GM21360 (cell line): ENCODE measurements around the gene IFIT3.
A peak's percentile ranks its signal among the peaks of the same experiment; 100 is the strongest.

ENCODE experiments used
- ATAC-seq: cut with Tn5 transposase; IDR thresholded peaks from one replicate; pipeline ENCODE4 v1.9.1; 2021; ENCODE audit warnings: mild to moderate bottlenecking, moderate library complexity; ENCODE audit not compliant: unreplicated experiment

Gene IFIT3

GRCh38 chr10:89332123-89332633 is 4.4 kb downstream of the IFIT3 start:
- peak; percentile 38 for ATAC-seq

DNA sequence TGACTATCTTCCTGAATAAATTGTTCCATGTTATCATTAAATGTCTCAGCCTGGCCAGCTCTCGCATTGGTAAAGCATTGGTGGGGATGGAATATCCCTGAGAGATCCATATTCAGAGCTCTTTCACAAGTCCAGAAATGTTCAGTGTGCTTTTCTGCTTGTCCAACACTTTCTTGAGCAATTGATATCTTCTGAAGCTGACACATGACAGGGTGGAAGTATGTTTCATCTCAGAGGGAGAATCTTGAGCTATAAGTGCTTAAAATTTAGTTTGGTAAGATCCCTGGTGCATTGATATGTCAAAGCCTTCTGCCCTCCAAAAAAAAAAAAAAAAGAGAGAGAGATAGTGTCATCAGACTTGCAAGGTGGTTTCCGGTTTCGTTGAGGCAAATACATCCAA is 7.4 kb downstream of the IFIT3 start:
- ATAC-seq, result no peak

GRCh38 chr10:89336241-89336640 is 8.4 kb downstream of the IFIT3 start:
- ATAC-seq, result no peak

GRCh38 chr10:89337484-89337883 is 9.7 kb downstream of the IFIT3 start:
- ATAC-seq, result no peak

- no peak for ATAC-seq
Measured at GRCh38 chr10:89338713-89339112, 10.9 kb downstream of the IFIT3 start.

DNA sequence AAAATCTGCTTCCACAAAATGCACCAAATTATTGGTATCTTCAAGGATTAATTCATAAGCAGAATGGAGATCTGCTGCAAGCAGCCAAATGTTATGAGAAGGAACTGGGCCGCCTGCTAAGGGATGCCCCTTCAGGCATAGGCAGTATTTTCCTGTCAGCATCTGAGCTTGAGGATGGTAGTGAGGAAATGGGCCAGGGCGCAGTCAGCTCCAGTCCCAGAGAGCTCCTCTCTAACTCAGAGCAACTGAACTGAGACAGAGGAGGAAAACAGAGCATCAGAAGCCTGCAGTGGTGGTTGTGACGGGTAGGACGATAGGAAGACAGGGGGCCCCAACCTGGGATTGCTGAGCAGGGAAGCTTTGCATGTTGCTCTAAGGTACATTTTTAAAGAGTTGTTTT is 12.1 kb downstream of the IFIT3 start:
- ATAC-seq, result no peak

- ATAC-seq, result no peak
Measured at GRCh38 chr10:89341649-89342048, 13.9 kb downstream of the IFIT3 start.

DNA sequence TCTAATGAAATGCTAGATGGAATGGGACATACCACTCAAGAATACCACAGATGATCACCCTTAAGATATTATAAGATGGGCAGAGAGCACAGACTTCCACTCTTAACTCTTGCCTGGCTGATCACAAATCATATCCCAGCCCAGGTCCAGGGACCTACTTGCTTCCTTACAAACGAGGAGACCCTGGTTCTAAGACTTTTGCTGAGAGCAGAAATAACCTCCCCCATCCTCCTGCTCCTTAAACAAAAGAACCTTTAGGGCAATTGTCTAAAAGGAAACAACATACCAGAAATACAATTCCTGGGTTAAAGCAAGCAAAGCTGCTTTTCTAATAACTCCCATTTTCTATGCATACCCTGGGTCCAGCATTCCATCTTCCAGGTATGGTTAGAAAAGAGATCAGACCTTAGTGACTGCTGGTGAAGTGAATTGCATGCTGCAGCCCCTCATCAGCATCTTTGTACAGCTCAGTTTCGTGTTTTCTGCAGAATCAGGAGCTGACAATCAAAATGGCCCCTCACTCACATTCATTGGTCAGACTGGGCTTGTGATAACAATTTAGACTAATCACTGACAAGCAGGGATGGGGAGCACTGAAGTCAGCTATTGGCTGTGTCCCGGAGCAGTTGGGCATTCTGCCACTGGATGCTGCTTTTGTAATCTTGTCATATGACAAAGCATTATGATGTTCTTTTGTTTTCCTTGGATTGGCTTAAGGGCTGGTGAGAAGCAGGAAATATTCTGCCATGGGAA is 14.6 kb downstream of the IFIT3 start:
- ATAC-seq, result no peak

- no peak for ATAC-seq
Measured at GRCh38 chr10:89343089-89343767, 15.4 kb downstream of the IFIT3 start.

DNA sequence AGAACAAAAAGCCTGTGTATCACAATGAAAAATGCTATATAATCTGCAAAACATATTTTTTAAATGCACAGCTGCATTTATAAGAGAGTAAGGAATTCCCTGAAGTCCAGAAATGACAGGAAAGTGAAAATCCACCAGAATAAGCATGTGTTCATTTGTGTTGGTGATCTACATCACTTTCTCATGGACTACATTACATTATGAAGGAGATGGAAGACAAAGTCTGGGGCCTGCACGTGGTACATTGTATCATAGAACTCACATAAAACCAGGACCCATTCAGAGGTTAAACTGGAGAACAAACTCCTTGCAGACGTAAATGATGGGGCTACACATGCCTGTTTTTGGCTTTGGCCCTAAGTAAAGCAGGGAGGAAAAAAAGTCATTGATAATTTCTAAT is 16.4 kb downstream of the IFIT3 start:
- ATAC-seq, result no peak

- no peak for ATAC-seq
Measured at GRCh38 chr10:89345367-89346000, 17.7 kb downstream of the IFIT3 start.

GRCh38 chr10:89346405-89347254 is 18.8 kb downstream of the IFIT3 start:
- no peak for ATAC-seq

DNA sequence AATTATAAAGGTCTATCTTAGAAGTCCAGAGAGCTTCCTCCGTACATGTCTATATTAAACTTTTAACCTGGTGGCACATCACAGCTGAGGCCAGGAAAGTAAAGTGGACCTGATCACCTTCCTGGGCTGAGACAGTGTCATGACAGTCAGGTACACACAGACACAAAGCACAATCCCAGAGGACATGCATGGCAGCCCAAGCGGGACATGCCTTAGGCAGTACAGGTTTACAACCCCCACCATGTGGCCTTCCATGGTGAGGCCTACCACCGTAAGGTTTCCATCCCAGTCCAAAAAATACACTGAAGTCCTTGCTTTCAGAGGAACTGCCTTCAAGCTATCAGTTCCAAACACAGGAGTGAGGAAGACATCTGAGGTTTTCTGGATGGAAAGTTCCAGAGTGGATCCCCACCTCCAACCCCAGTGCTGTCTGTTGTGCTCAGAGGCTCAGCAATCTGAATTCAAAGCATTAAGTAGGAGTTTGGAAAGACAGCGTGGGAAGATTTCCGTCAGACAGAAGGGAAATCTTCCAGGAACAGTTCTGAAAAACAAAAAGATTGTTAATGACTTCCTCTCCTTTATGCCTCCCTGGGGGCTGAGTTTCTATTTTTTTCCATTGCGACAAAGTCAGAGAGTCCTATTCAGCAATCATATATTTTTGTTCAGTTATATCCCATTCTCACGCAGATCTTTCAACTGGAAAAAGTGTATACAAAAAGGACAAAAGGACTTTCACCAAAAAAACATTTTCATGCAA is 20.1 kb downstream of the IFIT3 start:
- ATAC-seq, result no peak

GRCh38 chr10:89348481-89348880 is 20.7 kb downstream of the IFIT3 start:
- no peak for ATAC-seq

GRCh38 chr10:89348975-89349374 is 21.2 kb downstream of the IFIT3 start:
- ATAC-seq, result no peak

GRCh38 chr10:89350631-89351315 is 23.0 kb downstream of the IFIT3 start:
- ATAC-seq, result peak; percentile 33

DNA sequence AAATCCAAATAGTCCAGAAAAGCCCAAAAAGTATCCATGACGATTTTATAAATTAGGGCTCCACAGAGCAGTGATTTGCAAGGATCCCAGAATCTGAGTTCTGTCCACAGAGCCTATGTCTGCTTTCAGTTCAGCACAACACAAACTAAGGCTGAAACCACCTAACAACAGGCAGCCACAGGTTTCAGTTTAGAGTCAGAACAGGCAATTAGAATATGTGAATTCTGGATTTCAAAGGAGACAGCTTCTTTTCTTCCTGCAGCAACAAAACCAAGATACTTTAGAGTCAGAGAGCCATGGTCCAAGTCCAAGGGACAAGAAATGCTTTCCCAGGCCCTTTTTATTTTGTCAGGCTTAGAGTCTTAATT is 23.6 kb downstream of the IFIT3 start:
- peak; percentile 69 for ATAC-seq

DNA sequence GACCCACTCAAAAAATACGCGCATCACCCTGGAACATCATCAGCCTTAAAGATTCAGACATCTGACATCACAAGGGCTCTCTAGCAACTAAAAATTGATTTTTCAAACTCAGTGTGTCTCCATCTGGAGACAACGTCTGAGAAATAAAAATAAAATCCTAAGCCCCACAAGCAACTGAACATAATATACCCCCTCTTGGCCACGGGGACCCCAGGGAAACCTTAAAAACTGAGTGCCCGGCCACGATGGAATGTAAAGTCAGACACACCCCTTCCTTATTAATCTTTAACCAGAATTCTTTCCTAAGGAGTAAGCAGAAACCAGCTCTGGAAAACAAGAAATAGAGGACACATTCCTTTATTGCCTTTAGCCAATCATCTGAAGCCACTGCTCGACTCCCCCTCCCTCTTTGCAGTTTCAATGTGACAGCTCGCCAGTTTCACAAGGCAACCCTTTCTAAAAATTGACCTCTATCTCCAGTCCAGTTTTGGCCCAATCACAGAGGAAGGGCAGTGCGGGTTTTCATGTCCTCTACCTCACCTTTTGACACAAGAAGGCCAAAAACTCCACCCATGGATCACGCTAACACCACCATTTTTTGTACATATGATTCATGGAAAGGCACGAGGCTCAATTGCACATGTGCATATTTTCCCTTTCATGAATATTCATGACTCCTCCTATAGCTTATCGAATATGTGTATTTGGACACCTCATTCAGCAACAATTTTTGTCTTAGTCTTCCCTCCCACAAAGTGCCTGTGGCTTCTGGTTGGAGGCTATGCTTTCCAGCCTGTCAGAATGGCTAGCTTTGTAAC is 24.2 kb downstream of the IFIT3 start:
- peak; percentile 38 for ATAC-seq

GRCh38 chr10:89352802-89353201 is 25.0 kb downstream of the IFIT3 start:
- ATAC-seq, result no peak
